GM19468 (cell line): Measurements from ENCODE around the gene TAF1A.

Source experiments
- ATAC-seq: cut with Tn5 transposase; IDR thresholded peaks from one replicate; pipeline ENCODE4 v1.9.1; 2021; ENCODE audit warnings: mild to moderate bottlenecking, moderate library complexity, moderate number of reproducible peaks; ENCODE audit not compliant: unreplicated experiment; ENCODE audit errors: extremely low read depth

TAF1A gene

GRCh38 chr1:222543817-222544216 is 45.9 kb downstream of the TAF1A start:
- no peak for ATAC-seq

GRCh38 chr1:222540598-222540995 is 49.1 kb downstream of the TAF1A start:
- no peak for ATAC-seq

- ATAC-seq: no peak
Measured at GRCh38 chr1:222539951-222540597, 49.7 kb downstream of the TAF1A start.

GRCh38 chr1:222535455-222535854 is 54.3 kb downstream of the TAF1A start:
- ATAC-seq: no peak

- no peak for ATAC-seq
Measured at GRCh38 chr1:222530852-222531251, 58.9 kb downstream of the TAF1A start.

GRCh38 chr1:222529916-222530315 is 59.8 kb downstream of the TAF1A start:
- no peak for ATAC-seq

- no peak for ATAC-seq
Measured at GRCh38 chr1:222529181-222529580, 60.6 kb downstream of the TAF1A start.

- ATAC-seq: no peak
Measured at GRCh38 chr1:222525951-222526350, 63.8 kb downstream of the TAF1A start.

GRCh38 chr1:222523852-222524251 is 65.9 kb downstream of the TAF1A start:
- ATAC-seq: no peak

GRCh38 chr1:222522105-222522915 is 67.4 kb downstream of the TAF1A start:
- no peak for ATAC-seq

- ATAC-seq: no peak
Measured at GRCh38 chr1:222521299-222522104, 68.2 kb downstream of the TAF1A start.
